ENCODE data around the gene EXTL1.

Gene EXTL1

DNA sequence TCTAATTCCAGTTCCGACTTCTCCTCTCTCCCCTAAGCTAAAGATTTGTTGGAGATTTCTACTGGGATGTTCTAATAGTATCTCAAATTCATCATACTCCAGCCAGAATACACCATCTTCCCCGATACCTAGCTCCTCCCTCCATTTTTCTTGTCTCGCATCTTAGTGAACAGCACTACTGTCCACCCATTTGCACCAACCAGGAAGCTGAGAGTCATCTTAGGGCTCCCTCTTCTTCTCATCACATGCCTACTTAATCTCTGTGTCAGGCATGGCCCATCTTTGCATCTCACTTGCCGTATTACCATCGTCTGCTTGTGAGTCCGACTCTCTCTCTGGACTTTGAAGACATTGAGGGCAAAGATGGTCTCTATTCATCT lies 49.4 kb downstream of the EXTL1 start:
- DNase-seq (ENCODE audit: low read depth) = no peak

DNA sequence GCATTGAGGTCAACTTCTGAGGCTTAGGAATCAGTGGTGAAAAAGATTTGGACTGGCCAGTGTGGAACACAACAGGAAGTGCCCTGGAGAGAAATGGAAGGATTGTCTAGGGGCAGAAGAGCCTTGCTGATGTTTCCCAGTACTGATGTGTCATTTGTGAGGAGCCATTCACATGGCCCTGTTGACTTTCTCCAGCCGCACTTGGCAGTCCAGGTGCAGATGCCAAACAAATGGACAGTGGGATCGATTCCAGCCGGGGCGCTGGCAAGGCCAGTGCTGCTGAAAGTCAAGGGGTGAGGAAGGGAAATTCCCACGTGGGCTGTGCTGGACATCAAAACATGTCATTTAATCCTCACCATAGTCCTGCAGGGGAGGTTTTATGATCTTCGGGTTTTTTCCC lies 50.7 kb downstream of the EXTL1 start:
- DNase-seq (ENCODE audit: low read depth) = no peak

DNA sequence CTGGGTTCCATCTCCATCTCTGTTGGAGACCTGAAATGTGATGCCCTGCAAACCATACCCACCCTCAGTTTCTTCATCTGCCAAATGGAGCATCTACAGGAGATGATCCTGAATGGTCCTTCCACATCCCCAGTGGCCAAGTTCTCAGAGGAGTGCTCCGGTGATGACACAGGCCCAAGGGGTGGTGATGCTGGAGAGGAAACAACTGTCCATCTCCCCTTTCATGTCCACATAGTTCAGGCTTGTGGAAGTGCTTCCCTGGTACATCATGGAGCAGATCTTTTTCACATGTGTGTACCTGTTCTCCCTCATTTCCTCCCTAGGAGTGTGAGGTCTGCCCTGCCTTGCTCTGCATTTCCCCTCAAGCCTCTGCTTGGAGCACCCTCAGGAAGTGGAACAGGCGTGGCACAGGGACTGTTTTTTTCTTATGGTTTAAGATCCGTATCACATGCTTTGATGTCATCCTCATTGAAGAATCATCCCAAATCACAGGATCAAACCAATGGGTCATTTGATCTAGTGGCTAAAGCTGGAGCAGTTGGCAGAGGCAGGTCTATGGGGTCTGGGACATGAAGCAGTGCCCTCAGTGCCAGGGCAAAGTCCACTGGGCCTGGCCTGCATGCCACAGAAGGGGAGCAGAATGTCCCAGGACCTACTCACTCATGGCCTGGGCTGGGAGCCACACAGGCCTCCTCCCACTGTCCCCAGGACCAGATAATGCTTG lies 54.0 kb downstream of the EXTL1 start:
- DNase-seq (ENCODE audit: low read depth) = no peak

DNA sequence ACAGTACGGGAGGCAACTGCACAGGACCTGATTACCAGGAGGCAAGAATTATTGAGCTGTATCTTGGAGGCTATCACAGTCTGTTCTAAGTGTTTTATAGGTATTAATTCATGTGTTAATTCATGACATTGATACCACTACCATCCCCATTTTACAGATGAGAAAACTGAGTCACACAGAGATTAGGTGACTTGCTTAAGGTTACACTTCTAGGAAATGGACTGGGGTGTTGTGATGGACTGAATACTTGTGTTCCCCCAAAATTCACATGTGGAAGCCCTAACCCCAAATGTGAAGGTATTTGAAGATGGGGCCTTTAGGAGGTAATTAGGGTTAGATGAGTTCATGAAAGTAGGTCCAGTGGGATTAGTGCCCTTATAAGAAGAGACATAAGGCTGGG lies 55.9 kb downstream of the EXTL1 start:
- no peak for DNase-seq (ENCODE audit: low read depth)

DNA sequence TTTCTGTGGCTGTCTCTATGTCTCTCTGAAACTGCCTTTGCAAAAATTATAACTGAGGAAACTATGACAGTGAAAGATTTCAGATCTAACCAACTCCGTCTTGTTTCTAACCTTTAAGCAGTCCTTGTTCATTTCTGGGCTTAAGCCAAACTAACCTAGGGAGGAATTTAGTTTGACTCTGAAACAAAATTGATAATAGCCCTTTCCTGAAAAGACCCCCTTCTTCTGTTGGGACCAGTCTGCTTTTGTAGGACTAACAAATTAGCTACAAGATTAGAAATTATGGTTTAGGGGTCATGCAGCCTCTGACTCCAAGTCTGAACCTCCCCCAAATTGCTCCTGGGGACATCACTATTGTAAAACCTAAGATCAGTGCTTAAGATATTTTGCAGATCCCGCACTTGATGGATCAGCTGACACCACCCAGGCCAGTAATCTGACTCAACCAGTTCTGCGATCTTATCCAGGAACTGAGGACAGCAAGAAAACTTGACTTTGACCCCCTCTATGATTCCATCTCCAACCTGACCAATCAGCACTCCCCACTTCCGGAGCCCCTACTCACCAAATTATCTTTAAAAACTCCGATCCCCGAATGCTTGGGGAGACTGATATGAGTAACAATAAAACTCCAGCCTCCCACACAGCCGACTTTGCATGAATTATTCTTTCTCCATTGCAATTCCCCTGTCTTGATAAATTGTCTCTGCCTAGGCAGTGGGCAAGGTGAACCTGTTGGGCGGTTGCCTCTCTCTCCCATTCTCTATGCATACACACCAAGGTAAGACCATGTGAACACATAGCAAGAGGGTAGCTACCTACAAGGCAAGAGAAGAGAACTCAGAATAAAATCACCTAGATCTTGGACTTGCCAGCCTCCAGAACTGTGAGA lies 57.0 kb downstream of the EXTL1 start:
- DNase-seq (ENCODE audit: low read depth) = no peak

DNA sequence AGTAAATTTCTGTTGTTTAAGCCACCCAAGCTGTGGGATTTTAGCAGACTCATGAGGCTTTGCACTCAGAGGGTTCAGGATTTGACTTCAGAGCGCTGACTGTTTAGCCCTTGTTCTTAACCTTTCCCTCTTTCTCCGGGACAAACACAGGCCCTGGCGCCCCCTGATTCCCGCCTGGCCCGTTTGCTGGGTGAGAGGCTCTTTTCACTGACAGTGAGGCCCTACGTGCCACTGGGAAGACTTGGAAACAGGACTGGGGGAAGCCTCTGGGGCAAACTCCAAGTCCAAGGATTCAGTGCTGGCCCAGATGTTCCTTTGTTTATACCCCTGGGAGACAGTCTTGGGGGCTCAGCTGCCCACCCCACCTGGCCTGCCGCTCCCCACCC lies 57.6 kb downstream of the EXTL1 start:
- DNase-seq (ENCODE audit: low read depth) = no peak

- no peak for DNase-seq (ENCODE audit: low read depth)
Measured at GRCh38 chr1:26079960-26080814, 58.6 kb downstream of the EXTL1 start.

DNA sequence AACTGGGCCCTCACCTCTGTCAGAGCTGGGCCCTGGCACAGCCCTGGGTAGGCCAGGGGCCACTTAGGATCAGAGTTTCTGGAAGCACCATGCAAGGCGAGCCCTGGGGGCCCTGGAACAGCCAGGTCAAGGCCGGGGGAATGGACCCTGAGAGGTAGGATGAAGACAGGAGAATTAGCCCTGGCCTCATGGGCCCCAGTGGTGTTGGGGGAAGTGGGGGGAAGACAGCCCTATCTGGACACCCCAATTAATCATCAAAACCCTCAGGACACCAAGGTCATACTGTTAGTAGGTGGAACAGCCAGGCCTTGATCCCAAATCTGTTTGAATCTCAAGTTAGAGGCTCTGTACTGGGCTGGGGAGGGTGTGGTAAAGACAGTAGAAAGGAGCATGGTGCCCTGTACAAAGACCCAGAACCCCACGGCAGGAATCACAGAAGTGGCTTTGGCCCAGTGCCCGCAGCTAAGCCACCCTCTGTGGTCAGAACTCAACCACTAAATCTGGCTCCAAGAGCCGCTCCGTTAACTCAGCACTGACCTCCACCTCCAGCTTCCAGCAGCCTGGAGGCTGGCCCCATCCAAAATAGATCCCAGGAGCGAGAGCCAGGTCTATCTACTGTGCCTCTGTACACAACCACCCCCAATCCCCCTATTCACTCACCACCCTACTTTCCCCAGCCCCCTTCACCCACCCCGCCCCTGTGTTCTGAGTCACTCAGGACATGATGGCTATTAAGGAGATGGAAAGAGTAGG lies 59.9 kb downstream of the EXTL1 start:
- no peak for DNase-seq (ENCODE audit: low read depth)

GRCh38 chr1:26082020-26082350 lies 60.4 kb downstream of the EXTL1 start:
- no peak for DNase-seq (ENCODE audit: low read depth)

DNA sequence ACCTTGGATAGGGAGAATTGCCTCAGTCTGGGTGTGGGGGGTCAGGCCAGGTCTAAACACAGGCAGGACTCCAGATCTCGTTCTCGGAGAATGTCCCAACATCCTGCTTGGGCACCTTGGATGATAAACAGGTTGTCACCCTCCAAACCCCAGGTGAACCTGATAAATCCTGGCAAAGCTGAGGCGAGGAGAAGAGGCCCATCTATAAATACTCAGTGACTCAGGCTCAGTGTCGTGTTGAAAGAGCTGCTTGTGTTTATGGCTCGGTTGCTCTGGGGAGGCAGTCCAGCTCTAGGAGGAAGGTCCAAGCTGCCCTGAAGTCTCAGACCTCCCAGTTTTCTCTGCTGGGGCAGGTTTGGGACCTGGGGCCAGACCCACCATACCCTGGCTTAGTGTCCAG lies 61.6 kb downstream of the EXTL1 start:
- DNase-seq (ENCODE audit: low read depth) = peak; percentile 36

DNA sequence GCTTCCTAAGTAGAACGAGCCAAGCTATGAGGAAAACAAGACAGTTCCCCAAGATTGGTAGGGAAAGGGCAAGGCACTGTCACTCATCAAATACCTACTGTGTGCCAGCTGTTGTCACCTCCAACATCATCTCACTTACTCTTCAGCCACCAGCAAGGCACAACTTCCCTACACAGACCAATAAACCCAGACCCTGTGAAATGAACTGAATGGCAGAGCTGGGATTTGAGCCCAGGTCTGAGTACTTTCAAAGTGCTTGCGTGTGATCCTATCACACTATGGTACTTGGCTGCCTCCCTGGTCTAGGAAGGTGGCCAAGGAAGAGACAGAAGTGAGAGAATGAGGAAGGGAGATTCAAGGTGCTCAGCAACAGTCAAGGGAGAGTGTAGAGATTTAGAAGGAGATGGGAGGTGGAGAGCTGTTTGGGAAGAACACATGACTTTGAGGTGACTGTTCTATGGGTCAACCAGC lies 62.6 kb downstream of the EXTL1 start:
- DNase-seq (ENCODE audit: low read depth) = no peak

- DNase-seq (ENCODE audit: low read depth) = no peak
Measured at GRCh38 chr1:26084844-26085243, 63.3 kb downstream of the EXTL1 start.

Data from ELR (cell line).